ENCODE measurements around the gene C1orf122. TPM values are rescaled to one million over a fixed set of nuclear protein-coding genes. Genes with fewer than 3 reads are reported as not detected.
"Not testable (repeated sequence)": the region's sequence is repeated elsewhere in the genome, so short reads cannot be mapped to it uniquely, and the experiment has no call there.

The C1orf122 gene
- polyA plus RNA-seq (2013, experiment 1 of 2; ENCODE audit: insufficient read length) = 63.9 TPM
- 70.9 TPM for polyA plus RNA-seq (2013, experiment 2 of 2; ENCODE audit: insufficient read length)

DNA sequence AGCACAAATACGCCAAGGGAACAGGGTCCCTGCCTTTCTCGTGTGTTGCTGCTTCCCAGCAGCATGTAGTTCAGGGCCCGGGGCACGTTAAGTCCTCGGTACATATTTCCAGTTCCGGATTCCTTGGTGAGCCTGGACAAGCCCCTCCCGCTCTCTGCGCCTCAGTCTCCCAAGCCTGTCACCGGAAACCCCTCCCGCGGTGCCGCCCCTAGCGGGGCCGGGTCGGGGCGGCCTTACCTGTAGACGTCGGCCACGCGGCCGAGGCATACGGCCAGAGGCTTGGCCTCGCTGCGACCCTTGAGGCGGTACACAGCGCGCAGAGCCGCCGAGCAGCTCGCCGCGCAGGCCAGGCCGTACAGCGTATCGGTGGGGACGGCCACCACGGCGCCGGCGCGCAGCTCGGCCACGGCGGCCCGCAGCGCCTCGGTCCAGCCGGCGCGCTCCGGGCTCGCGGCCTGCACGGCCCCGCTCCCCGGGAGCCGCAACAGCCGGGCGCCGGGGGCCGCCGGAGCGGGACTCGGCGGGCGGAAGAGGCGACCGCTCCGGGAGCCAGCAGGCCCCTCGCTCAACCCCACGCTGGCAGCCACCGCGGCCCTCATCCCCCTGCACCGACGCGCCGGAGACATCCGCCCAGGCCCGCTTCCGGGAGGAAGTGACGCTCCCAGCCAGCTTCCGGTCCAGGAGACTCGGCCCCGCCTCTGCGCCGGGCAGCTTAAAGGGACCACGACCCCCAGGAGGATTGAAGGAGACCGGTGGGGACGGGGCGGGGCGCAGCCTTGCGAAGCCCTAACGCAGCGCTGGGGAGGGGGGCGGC, at the start of gene C1orf122, which contains the start of gene YRDC:
Gene C1orf122 (plus strand): TSS at position 236 of the 814 bp plus-strand sequence. CDS start 615 bp downstream, outside the sequence.
Gene YRDC (minus strand): TSS at position 654 of the 814 bp plus-strand sequence. CDS start 28 bp downstream, at position 626.
- DNase-seq = peak; percentile 95

DNA sequence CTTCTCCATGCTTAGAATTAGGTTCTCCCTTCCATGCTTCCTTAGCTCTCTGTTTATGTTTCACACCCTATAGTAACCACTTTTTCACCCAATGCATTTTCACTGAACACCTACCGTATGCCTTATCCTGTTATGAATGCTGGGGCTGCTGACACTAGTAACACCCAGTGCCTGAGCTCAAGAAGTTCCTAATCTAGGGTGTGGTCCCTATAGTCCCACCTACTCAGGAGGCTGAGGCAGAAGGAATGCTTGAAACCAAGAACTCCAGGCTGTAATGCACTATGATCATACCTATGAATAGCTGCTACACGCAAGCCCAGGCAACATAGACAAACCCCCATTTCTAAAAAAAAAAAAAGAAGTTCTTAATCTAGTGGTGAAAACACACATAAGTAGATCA, 48.1 kb upstream of the C1orf122 start:
- DNase-seq = no peak

DNA sequence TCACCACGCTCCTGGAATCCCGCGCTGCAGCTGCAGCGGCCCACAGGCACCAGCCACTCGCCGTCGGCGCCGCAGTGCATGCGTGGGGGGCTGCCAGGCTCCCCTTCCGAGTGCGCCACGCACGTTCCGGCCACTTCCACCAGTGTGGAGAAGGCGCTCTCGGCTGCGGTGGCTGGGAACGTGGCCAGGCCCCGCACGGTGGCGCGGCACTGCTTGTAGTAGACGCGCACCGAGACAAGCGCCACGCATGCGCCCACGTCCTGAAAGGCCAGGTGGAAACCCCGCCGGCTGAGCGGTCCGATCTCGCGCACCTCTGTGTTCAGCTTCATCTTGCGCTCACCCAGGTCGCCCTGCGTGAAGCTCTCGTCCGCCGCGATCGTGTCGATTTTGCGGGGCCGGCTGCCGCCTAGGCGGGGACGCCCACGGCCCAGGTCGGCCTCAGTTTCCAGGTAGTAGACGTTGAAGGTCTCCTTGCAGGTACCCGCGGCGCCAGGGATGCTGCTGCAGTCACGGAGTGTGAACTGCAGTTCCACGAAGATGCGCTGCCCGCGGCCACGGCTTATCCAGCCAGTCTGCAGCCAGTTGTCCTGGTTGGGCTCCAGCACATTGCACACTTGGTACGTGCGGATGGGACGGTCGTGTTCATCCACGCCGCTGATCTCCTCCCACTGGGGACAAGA, 46.0 kb upstream of the C1orf122 start:
- no peak for DNase-seq

DNA sequence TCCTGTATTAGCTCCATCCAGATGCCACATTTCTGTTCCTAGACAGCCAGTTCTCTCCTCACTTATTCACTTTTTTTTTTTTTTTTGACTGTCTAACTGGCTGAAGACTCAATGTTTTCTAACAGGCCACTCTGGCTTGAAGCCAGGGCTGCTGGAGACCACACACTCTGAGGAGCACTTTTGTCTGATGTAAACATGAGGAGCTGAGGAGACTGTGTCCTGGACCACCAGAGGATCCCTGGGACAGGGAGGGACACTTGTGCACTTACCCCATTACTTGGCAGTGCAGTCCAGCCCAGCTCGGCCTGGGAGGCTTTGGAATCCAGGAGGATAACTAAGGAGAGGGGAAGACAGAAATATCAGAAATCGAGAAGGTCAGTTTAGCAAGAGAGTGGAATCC, 45.1 kb upstream of the C1orf122 start:
- DNase-seq = no peak

DNA sequence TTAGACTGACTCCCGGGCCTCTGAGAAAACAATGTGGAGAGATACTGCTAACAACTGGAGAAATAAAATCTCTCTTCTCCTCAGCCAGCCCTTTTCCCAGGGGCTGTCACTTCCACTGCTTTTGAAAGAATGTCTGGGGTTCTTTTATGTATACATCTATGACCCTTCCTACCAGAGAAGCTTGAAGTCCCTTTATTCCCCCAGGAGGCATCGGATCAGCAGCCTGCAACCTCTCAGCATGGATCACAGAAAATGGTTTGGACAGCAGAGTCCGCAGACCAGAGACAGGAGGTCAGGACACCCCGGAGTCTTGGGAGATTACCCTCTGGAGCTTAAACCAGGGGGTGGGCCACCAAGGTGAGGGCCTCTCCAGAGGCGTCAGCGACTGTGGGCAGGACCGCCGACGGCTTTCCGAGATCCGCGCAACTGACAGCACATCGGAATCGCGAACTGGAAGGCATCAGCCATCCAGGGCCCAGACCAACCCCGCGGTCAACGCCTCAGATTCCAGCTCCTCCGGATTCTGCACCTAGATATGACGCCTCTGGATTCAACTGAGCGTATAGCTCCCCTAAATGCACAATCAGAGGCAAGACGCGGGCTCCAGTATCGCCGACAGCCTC, 43.7 kb upstream of the C1orf122 start:
- no peak for DNase-seq

DNA sequence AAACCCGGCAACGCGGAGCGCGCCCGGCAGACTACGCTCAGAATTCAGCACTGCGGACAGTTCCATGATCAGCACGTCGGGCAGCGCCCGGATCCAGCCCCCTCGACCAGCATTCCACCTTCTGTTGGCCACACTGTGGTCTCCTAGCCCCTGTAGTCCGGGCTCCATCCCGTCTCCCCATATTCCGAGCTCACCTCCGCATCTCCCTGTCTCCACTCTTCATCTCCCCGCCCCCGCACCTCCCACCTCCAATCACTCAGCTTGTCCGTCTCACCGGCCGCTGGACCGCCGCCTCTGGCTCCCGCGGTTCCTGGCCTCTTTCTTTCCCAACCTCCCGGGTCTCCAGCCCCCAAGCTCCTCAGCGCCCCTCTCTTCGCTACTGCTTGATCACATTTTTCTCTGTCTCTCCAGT, 43.2 kb upstream of the C1orf122 start:
- peak; percentile 50 for DNase-seq

DNA sequence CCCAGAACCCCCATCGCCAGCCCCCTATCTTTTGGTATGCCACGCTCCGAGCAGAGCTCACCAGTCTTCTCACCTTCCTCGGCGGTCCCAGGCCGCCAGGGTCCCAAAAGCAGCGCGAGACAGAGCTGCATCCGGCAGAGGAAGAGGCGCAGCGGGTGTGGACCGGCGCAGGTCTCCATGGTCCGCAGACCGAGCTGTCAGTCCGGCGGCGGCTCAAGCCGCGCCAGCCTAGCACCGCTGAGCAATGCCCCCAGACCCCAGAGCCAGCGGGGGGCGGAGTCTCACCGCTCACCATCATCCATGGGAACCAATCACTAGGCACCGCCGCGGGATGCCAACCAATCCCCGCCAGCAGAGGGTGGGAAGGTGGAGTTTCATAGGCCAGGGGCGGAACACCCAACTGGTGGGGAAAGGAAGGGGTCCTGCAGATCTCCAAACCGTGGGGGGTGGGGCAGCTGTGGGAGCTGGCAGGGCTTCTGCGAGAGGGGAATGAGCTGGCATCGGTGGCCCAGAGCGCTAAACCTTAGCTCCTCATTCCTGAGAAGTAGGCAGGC, 42.6 kb upstream of the C1orf122 start, which contains the start of gene EPHA10:
Gene EPHA10 (minus strand): TSS at position 233 of the 554 bp plus-strand sequence. CDS start 54 bp downstream, at position 179.
- no peak for DNase-seq

DNA sequence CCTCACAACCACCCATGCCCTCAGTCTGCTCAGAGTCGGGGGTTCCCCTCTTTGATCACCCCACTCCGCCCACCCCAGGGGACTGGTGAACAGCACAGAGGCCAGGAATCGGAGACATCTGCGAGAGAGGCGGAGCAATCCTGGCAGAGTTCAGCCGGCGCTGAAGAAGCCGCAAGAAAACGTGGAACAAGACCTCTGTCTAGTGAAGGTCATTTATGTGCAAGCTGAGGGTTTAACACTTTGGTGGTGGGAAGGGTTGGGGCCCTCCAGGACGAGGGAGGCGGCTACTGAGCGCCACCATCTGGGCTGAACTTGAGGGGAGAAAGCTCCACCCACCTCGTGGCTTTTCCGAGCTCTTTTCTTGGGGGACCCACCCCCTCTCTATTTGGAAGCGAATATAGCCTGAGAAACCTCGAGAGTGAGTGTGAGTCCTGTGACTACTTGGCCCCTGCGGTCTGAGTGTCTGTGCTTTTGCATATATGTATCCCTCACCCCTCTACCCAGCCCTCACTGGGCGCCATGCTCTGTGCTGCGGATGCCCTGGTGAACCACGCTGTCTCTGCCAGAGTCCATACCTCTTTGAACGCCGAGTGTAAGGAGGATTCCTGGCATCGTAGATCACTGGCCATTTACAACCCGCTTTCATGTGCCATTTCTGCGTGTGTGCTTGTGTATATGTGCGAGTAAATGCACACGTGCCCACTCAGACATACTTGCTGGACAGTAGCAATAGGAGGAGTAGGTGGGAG, 41.5 kb upstream of the C1orf122 start:
- no peak for DNase-seq

DNA sequence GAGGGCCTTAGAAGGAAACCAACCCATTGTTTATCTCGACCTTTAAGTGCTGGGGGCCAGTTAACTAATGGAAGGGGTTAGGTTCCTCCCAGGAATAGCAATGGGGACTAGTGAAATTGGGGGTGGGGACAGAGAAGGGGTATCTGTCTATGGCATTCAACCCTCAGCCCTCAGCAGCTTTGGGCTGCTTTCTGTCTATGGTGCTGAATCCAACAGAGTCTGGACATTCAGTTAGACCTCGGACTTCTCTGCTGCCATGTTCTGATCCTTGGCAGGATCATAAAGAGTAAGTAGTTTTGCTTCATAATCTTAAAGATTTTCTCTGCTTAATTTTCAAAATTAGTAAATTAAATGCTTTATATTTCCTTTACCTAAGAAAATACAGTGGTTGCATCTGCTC, 40.1 kb upstream of the C1orf122 start:
- no peak for DNase-seq

DNA sequence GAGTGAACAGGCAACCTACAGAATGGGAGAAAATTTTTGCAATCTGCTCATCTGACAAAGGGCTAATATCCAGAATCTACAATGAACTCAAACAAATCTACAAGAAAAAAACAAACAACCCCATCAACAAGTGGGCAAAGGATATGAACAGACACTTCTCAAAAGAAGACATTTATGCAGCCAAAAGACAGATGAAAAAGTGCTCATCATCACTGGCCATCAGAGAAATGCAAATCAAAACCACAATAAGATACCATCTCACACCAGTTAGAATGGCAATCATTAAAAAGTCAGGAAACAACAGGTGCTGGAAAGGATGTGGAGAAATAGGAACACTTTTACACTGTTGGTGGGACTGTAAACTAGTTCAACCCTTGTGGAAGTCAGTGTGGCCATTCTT, 36.1 kb upstream of the C1orf122 start:
- DNase-seq = not testable (repeated sequence)

DNA sequence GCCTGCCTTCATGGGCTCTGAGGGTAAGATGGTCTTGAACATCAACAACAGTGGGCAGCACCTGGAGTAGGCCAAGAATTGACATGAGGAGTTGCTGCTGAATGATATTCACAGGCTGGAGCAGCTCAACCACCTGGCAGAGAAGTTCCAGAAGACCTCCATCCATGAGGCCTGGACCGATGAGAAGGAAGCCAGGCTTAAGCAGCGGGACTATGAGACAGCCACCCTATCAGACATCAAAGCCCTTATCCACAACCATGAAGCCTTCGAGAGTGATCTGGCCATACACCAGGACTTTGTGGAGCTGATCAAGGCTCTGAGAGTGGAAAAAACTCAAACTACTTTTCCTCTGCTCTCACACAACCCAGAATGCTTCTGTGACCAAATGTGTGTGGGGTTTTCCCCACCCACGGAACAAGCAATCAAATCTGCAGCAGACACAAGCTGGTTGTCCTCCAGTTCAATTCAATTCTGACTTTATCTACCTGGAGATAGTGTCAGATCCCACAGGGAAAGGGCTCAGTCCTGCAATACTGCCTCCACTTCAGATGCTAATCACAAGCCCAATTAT, 30.6 kb upstream of the C1orf122 start:
- DNase-seq = no peak

DNA sequence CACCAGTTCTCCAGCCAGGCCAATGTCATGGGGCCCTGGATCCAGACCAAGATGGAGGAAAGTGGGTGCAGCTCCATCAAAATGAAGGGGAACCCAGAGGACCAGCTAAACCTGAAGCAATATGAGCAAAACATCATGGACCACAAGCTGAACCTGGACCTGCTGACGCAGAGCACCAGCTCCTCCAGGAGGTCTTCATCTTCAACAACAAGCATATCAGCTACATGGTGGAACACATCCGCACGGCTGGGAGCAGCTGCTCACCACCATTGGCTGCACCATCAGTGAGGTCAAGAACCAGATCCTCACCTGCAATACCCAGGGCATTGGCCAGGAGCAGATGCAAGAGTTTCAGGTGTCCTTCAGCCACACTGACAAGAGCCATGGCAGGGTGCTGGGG, 28.9 kb upstream of the C1orf122 start:
- DNase-seq = no peak

DNA sequence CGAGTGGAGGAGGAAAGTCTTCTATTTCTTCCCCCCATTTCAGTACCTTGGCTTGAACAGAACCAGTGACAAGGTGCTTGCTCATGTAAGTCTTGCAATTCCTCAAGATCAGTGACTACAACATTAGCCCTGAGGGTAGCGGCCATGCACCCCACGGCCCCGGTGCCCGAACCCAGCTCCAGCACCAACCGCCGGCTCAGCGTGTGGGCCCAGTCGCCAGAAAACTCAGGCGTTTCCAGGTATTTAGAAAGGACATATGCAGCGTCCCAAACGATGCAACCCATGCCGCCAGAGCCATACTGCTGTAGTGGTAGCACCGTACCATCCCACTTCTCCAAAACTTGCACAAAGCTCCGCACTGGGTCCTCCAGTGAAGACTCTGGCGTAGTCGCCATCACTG, 25.1 kb upstream of the C1orf122 start:
- no peak for DNase-seq

DNA sequence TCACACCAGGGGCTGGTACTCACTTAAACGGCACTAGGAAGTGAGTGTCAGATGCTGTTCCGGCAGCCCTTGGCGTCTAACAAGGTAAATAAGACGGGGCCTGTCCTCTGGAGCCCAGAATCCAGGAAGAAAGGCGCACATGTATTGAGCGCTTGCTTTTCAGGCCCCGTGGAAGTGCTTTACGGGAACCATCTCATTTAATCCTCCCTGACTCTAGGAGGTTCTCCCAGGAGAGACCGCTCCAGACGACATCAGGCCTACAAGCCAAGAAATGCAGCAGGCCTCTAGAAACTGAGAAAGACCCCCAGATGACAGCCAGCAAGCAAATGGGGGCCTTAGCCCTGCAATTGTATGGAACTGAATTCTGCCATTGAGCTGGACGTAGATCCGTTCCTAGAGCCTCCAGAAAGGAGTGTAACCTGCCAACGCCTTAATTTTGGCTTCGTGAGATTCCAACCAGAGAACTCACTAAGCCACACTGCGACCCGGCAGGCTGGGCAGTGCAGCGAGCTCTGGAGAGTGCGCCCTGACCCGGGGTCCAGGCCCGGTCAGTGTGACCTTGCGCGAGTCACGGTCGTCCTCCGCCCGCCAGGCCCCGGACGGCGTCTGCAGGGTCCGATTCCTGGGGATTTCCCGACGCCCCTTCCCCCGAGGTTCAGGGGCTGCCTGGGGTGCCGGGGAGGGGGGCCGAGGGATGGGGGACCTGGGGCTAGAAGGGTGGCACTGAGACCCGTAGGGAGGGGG, 14.5 kb upstream of the C1orf122 start:
- DNase-seq = no peak

DNA sequence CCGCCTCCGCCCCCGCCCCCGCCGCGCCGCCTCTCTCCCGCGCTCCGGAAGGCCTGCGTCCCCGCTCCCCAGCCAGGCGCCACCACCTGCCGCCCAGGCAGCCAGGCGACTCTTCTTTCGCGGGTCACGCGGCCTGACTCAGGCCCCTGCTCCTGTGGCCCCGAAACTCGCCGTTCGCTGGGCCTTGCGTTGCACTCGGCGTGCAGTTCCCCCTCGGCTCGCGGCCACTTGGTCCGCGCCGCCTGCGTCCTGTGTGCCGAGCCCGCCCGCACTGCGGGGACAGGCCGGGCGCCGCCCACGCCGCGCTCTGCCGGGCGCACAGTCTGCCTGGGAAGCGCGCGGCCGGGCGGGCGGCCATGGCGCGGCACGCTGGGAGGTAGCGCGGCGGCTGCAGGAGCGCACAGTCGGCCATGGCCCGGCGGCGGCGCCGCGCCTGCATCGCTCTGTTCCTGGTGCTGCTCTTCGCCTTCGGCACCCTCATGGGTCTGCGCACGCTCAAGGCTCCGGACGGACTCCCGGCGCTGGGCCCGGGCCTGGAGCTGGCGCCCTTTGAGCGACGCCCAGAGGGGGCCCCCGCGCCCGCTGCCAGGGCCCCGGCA, 13.7 kb upstream of the C1orf122 start, which contains the start of gene MANEAL:
Gene MANEAL (plus strand): TSS at position 75 of the 599 bp plus-strand sequence. CDS start 336 bp downstream, at position 411.
- DNase-seq = peak; percentile 49

DNA sequence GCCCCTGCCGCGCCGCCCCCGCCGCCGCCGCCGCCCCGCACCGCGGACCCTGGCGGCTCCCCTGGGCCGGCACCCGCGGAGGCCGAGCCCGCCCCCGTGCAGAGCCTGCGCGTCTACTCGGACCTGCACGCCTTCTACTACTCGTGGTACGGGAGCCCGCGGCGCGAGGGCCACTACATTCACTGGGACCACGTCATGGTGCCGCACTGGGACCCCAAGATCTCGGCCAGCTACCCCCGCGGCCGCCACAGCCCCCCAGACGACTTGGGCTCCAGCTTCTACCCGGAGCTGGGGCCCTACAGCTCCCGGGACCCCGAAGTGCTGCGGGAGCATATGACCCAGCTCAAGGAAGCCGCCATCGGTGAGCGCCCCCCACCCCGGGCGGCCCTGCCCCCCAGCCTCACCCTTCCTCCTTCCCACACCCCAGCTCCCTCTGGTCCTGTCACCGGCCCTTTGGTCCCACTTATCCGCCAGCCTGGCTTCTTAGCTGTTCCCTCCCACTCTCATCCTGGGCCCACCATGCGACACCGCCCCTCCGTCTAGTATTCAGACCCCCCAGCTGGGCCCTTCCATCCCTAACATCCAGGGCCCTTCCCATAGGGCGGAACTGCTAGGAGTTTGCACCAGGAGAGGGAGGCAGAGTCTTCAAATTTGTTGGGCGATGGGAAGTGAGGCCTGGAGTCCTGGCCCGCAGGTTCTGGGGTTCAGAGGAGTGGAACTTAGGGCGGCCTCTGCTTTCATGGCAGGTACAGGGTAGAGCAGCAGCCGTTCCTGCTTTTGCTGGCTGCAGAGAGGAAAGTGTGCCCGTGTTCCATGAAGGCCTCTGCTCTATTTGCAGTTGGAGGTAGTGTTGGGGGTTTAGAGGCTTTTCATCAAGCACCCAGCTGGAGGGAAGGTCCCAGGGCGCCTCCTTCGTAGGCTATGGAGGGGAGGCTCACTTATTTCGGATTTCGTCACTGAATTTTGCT, 12.9 kb upstream of the C1orf122 start:
- no peak for DNase-seq

DNA sequence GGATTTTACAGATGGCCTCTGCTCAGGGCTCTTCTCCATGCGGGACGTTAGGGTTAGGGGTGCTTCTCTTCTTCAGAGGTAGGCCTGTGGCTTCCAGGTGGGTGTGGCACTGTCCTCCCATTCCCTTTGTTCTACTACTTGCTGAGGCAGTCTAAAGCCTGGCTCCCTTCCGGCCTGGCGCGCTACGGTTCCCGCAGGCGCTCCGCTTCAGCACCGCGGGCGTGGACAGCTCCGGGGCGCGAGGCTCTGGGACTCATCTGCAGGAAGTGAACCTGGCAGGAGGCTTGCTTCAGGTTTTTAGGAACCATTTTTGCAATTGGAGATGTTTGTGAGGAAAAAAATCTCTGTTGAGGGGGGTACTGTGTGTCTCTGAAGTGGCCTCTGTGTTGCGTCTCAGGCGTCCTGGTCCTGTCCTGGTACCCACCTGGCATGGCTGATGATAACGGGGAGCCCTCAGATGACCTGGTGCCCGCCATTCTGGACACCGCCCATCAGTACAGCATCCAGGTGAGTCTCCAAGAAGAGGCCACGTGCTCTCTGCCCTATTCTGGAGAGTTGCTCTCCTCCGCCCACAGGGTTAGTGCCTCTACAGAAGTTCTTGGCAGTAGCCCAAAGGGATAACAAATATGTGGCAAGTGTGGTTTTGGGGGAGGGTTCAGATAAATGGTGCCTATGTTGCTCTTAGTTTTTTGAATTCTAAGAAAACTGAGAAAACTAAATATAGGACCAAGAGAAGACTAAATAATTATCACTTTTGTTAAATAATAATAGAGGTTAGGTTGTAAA, 12.1 kb upstream of the C1orf122 start:
- peak; percentile 39 for DNase-seq

DNA sequence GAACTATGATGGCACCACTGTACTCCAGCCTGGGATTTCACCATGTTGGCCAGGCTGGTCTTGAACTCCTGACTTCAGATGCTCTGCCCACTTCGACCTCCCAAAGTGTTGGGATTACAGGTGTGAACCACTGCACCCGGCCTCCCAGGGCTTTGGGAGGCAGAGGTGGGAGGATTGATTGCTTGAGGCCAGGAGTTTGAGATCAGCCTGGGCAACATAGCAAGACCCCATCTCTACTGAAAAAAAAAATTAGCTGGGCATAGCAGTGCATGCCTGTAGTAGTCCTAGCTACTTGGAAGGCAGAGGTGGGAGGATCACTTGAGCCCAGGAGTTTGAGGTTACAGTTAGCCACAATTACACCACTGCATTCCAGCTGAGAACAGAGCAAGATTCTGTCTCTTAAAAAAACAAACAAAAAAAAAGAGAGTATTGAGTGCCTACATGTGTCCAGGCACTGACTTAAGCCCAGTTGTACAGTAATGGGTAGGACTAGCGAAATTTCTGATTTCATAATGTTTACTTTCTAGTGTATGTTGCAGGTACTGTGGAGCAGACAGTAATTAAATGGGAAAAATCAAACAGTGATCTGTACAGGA, 9.7 kb upstream of the C1orf122 start:
- peak; percentile 14 for DNase-seq
